ENCODE measurements around the gene ZNF648. TPM values are rescaled to one million over a fixed set of nuclear protein-coding genes. Genes with fewer than 3 reads are reported as not detected.
"Not testable (repeated sequence)": the region's sequence is repeated elsewhere in the genome, so short reads cannot be mapped to it uniquely, and the experiment has no call there.

Gene ZNF648
- total RNA-seq, 1 donor = not detected

GRCh38 chr1:182102043-182102416 is 40.5 kb upstream of the ZNF648 start:
- no peak for TF ChIP-seq CTCF (IDR thresholded peaks at IDR 0.05; ENCODE audit: extremely low read depth, low read depth, low read length)
- H3K9me3 ChIP-seq (ENCODE audit: low read depth, low read length) = no peaks in the 10 kb centered on the region
- H2AFZ ChIP-seq (ENCODE audit: low read length) = no peak overlapping the region
- no peak overlapping the region for H3K4me3 ChIP-seq (ENCODE audit: insufficient read depth, low read length)
- H3K27me3 ChIP-seq (ENCODE audit: insufficient read depth, low read length) = no peaks in the 10 kb centered on the region
- no peaks in the 10 kb centered on the region for H3K79me2 ChIP-seq (ENCODE audit: insufficient read depth, low read length)
- no peak for DNase-seq (ENCODE audit: insufficient read length, low spot score, missing footprints)
- H3K4me1 ChIP-seq (ENCODE audit: insufficient read depth, low read length) = no peaks in the 10 kb centered on the region
- H3K27ac ChIP-seq (ENCODE audit: low read depth, low read length) = no peak overlapping the region
- no peaks in the 10 kb centered on the region for H4K20me1 ChIP-seq (ENCODE audit: insufficient read depth, low read length)
- H3K4me2 ChIP-seq (ENCODE audit: insufficient read depth, low read length) = no peak overlapping the region
- no peaks in the 10 kb centered on the region for H3K36me3 ChIP-seq (ENCODE audit: insufficient read depth, low read length)

GRCh38 chr1:182101415-182102042 is 40.0 kb upstream of the ZNF648 start:
- Histone ChIP-seq H3K4me1 (ENCODE audit: insufficient read depth, low read length) (no peaks in the 10 kb centered on the region), H3K36me3 (ENCODE audit: insufficient read depth, low read length) (no peaks in the 10 kb centered on the region), H3K79me2 (ENCODE audit: insufficient read depth, low read length) (no peaks in the 10 kb centered on the region), H3K27me3 (ENCODE audit: insufficient read depth, low read length) (no peaks in the 10 kb centered on the region), H3K27ac (ENCODE audit: low read depth, low read length) (no peak overlapping the region), H4K20me1 (ENCODE audit: insufficient read depth, low read length) (no peaks in the 10 kb centered on the region), H3K9me3 (ENCODE audit: low read depth, low read length) (no peaks in the 10 kb centered on the region), H3K4me3 (ENCODE audit: insufficient read depth, low read length) (no peak overlapping the region), H2AFZ (ENCODE audit: low read length) (no peak overlapping the region), H3K4me2 (ENCODE audit: insufficient read depth, low read length) (no peak overlapping the region)
- TF ChIP-seq CTCF (IDR thresholded peaks at IDR 0.05; ENCODE audit: extremely low read depth, low read depth, low read length) = no peak
- no peak for DNase-seq (ENCODE audit: insufficient read length, low spot score, missing footprints)

- H3K36me3 ChIP-seq (ENCODE audit: insufficient read depth, low read length) = no peaks in the 10 kb centered on the region
- no peak for DNase-seq (ENCODE audit: insufficient read length, low spot score, missing footprints)
- H3K27ac ChIP-seq (ENCODE audit: low read depth, low read length) = no peak overlapping the region
- H4K20me1 ChIP-seq (ENCODE audit: insufficient read depth, low read length) = no peaks in the 10 kb centered on the region
- no peak for TF ChIP-seq CTCF (IDR thresholded peaks at IDR 0.05; ENCODE audit: extremely low read depth, low read depth, low read length)
- H3K4me1 ChIP-seq (ENCODE audit: insufficient read depth, low read length) = no peaks in the 10 kb centered on the region
- H2AFZ ChIP-seq (ENCODE audit: low read length) = no peak overlapping the region
- H3K79me2 ChIP-seq (ENCODE audit: insufficient read depth, low read length) = no peaks in the 10 kb centered on the region
- H3K4me2 ChIP-seq (ENCODE audit: insufficient read depth, low read length) = no peak overlapping the region
- H3K9me3 ChIP-seq (ENCODE audit: low read depth, low read length) = no peaks in the 10 kb centered on the region
- no peaks in the 10 kb centered on the region for H3K27me3 ChIP-seq (ENCODE audit: insufficient read depth, low read length)
- H3K4me3 ChIP-seq (ENCODE audit: insufficient read depth, low read length) = no peak overlapping the region
These were observed 36.8 kb upstream of the ZNF648 start for GRCh38 chr1:182098301-182098700.

- no peak overlapping the region for H2AFZ ChIP-seq (ENCODE audit: low read length)
These were observed 34.4 kb upstream of the ZNF648 start for GRCh38 chr1:182095946-182096345.

GRCh38 chr1:182094514-182095005 is 33.0 kb upstream of the ZNF648 start:
- H3K4me2 ChIP-seq (ENCODE audit: insufficient read depth, low read length); H3K27ac ChIP-seq (ENCODE audit: low read depth, low read length); H4K20me1 ChIP-seq (ENCODE audit: insufficient read depth, low read length); DNase-seq (ENCODE audit: insufficient read length, low spot score, missing footprints); H2AFZ ChIP-seq (ENCODE audit: low read length); H3K36me3 ChIP-seq (ENCODE audit: insufficient read depth, low read length); H3K9me3 ChIP-seq (ENCODE audit: low read depth, low read length); H3K4me3 ChIP-seq (ENCODE audit: insufficient read depth, low read length); H3K4me1 ChIP-seq (ENCODE audit: insufficient read depth, low read length); H3K79me2 ChIP-seq (ENCODE audit: insufficient read depth, low read length); H3K27me3 ChIP-seq (ENCODE audit: insufficient read depth, low read length): not testable (repeated sequence)

More at GRCh38 chr1:182095946-182096345, 34.4 kb upstream of the ZNF648 start:
- no peaks in the 10 kb centered on the region for H4K20me1 ChIP-seq (ENCODE audit: insufficient read depth, low read length)
- no peak overlapping the region for H3K27ac ChIP-seq (ENCODE audit: low read depth, low read length)
- TF ChIP-seq CTCF (IDR thresholded peaks at IDR 0.05; ENCODE audit: extremely low read depth, low read depth, low read length) = no peak
- H3K4me3 ChIP-seq (ENCODE audit: insufficient read depth, low read length) = no peak overlapping the region
- DNase-seq (ENCODE audit: insufficient read length, low spot score, missing footprints) = no peak
- H3K4me1 ChIP-seq (ENCODE audit: insufficient read depth, low read length) = no peaks in the 10 kb centered on the region
- no peaks in the 10 kb centered on the region for H3K9me3 ChIP-seq (ENCODE audit: low read depth, low read length)
- H3K4me2 ChIP-seq (ENCODE audit: insufficient read depth, low read length) = no peak overlapping the region
- no peaks in the 10 kb centered on the region for H3K27me3 ChIP-seq (ENCODE audit: insufficient read depth, low read length)
- no peaks in the 10 kb centered on the region for H3K36me3 ChIP-seq (ENCODE audit: insufficient read depth, low read length)
- no peaks in the 10 kb centered on the region for H3K79me2 ChIP-seq (ENCODE audit: insufficient read depth, low read length)

All from osteoblast (primary cell).